ENCODE data around the gene TCF4.

The TCF4 gene

GRCh38 chr18:55286257-55286825 lies 301.7 kb downstream of the TCF4 start:
- no peak for DNase-seq

GRCh38 chr18:55284614-55285013 lies 303.4 kb downstream of the TCF4 start:
- no peak for DNase-seq

- DNase-seq = no peak
Measured at GRCh38 chr18:55283309-55283708, 304.7 kb downstream of the TCF4 start.

GRCh38 chr18:55280503-55280902 lies 307.5 kb downstream of the TCF4 start:
- no peak for DNase-seq

- DNase-seq = no peak
Measured at GRCh38 chr18:55275039-55275901, 312.7 kb downstream of the TCF4 start.

GRCh38 chr18:55272510-55273243 lies 315.3 kb downstream of the TCF4 start:
- no peak for DNase-seq

- DNase-seq = no peak
Measured at GRCh38 chr18:55269622-55270021, 318.4 kb downstream of the TCF4 start.

GRCh38 chr18:55268628-55269275 lies 319.2 kb downstream of the TCF4 start:
- no peak for DNase-seq

GRCh38 chr18:55268151-55268601 lies 319.8 kb downstream of the TCF4 start:
- no peak for DNase-seq

GRCh38 chr18:55266981-55267380 lies 321.0 kb downstream of the TCF4 start:
- DNase-seq = no peak

GRCh38 chr18:55265984-55266383 lies 322.0 kb downstream of the TCF4 start:
- no peak for DNase-seq

- no peak for DNase-seq
Measured at GRCh38 chr18:55265130-55265675, 322.8 kb downstream of the TCF4 start.

GRCh38 chr18:55264108-55264507 lies 323.9 kb downstream of the TCF4 start:
- DNase-seq = no peak

GRCh38 chr18:55262021-55262560 lies 325.9 kb downstream of the TCF4 start:
- DNase-seq = no peak

GRCh38 chr18:55261253-55261652 lies 326.7 kb downstream of the TCF4 start:
- DNase-seq = no peak

GRCh38 chr18:55258088-55258487 lies 329.9 kb downstream of the TCF4 start:
- no peak for DNase-seq

GRCh38 chr18:55256929-55257289 lies 331.1 kb downstream of the TCF4 start:
- no peak for DNase-seq

GRCh38 chr18:55256226-55256928 lies 331.6 kb downstream of the TCF4 start:
- no peak for DNase-seq

- DNase-seq = no peak
Measured at GRCh38 chr18:55253814-55254213, 334.2 kb downstream of the TCF4 start.

GRCh38 chr18:55252901-55253300 lies 335.1 kb downstream of the TCF4 start:
- no peak for DNase-seq

- no peak for DNase-seq
Measured at GRCh38 chr18:55252053-55252675, 335.8 kb downstream of the TCF4 start.

Data from retina (tissue), 1 donor.